GM23248 (cell line): ENCODE results near the gene MYPN. TPM values are rescaled to one million over a fixed set of nuclear protein-coding genes. Genes with fewer than 3 reads are reported as not detected.
"Not testable (repeated sequence)": the region's sequence is repeated elsewhere in the genome, so short reads cannot be mapped to it uniquely, and the experiment has no call there.

Source experiments
- DNase-seq: peaks from one replicate; pipeline ENCODE4 v3.0.0-alpha.2; 2015
- H2AFZ ChIP-seq: fragments of 200-600 bp; sonication (generic); 2 replicates; pipeline ENCODE4 v1.6.1; 2016; ENCODE audit warnings: antibody characterized with exemption
- H3F3A ChIP-seq: fragments of 200-600 bp; sonication (generic); 2 replicates; pipeline ENCODE4 v1.6.1; 2016; ENCODE audit warnings: mild to moderate bottlenecking, antibody characterized with exemption, mixed run types; ENCODE audit not compliant: insufficient read depth
- H3K27ac ChIP-seq: fragments of 200-600 bp; sonication (generic); 2 replicates; pipeline ENCODE4 v1.5.1; 2016; ENCODE audit warnings: mild to moderate bottlenecking
- H3K27me3 ChIP-seq: fragments of 200-600 bp; sonication (generic); replicated peaks from 2 replicates; pipeline ENCODE4 v1.6.1; 2016; ENCODE audit warnings: mild to moderate bottlenecking; ENCODE audit not compliant: insufficient read depth
- H3K36me3 ChIP-seq: fragments of 200-600 bp; sonication (generic); 2 replicates; pipeline ENCODE4 v1.6.1; 2016; ENCODE audit warnings: low read depth, mild to moderate bottlenecking
- H3K4me1 ChIP-seq: fragments of 200-600 bp; sonication (generic); 2 replicates; pipeline ENCODE4 v1.6.1; 2016; ENCODE audit warnings: mild to moderate bottlenecking; ENCODE audit not compliant: insufficient read depth
- H3K4me2 ChIP-seq: fragments of 200-600 bp; sonication (generic); one replicate; pipeline ENCODE4 v1.6.1; 2016; ENCODE audit warnings: mild to moderate bottlenecking; ENCODE audit not compliant: unreplicated experiment
- H3K4me3 ChIP-seq: fragments of 200-600 bp; sonication (generic); 2 replicates; pipeline ENCODE4 v1.5.1; 2016; ENCODE audit warnings: mild to moderate bottlenecking
- H3K79me2 ChIP-seq: fragments of 200-600 bp; sonication (generic); 2 replicates; pipeline ENCODE4 v1.6.1; 2016; ENCODE audit warnings: mild to moderate bottlenecking; ENCODE audit not compliant: insufficient read depth
- H3K9ac ChIP-seq: fragments of 200-600 bp; sonication (generic); 2 replicates; pipeline ENCODE4 v1.6.1; 2016; ENCODE audit warnings: mild to moderate bottlenecking
- H3K9me2 ChIP-seq: fragments of 200-600 bp; sonication (generic); 2 replicates; pipeline ENCODE4 v1.6.1; 2016; ENCODE audit warnings: mixed run types, mild to moderate bottlenecking, moderate library complexity; ENCODE audit not compliant: insufficient read depth
- H3K9me3 ChIP-seq: fragments of 200-600 bp; sonication (generic); one replicate; pipeline ENCODE4 v1.6.1; 2017; ENCODE audit warnings: low read depth
- H4K20me1 ChIP-seq: fragments of 200-600 bp; sonication (generic); 2 replicates; pipeline ENCODE4 v1.6.0; 2016; ENCODE audit not compliant: insufficient read depth
- EZH2 ChIP-seq: fragments of 200-600 bp; sonication (generic); IDR thresholded peaks from 2 replicates; pipeline ENCODE4 v1.6.1; 2018; ENCODE audit warnings: antibody characterized with exemption, mild to moderate bottlenecking; ENCODE audit not compliant: insufficient read depth, poor library complexity, severe bottlenecking
- EZH2phosphoT487 ChIP-seq: fragments of 200-600 bp; sonication (generic); IDR thresholded peaks from 2 replicates; pipeline ENCODE4 v1.6.1; 2018; ENCODE audit warnings: antibody characterized with exemption, moderate library complexity, mild to moderate bottlenecking, low read depth; ENCODE audit not compliant: insufficient read depth
- WGBS, 2 experiments: methylation state at CpG; one replicate each; pipeline ENCODE4 v1.1.6; 2015 to 2017; ENCODE audit warnings: low lambda C conversion rate in 2 of 2, low coverage in 1 of 2; ENCODE audit errors: missing lambda C conversion rate in 2 of 2; 5-methylcytosine and 5-hydroxymethylcytosine counted together
- in situ Hi-C: fragments of 300-500 bp; cut with MboI; formaldehyde crosslinking; loops from 2 replicates; pipeline ENCODE4 v1.15.0; 2020
- polyA plus RNA-seq: library from polyadenylated mRNA; unstranded; fragments of >200 nt; fragmentation: Nextera tagmentation; extraction: Ambion mirVana; gene quantifications from 2 replicates; pipeline ENCODE4 v1.2.1, GENCODE V29; 2016
- total RNA-seq: library from RNA; depleted of rRNA; stranded (reverse); fragments of >200 nt; shearing (Covaris generic); gene quantifications from 2 replicates; pipeline ENCODE4 v1.2.3, GENCODE V29; 2014

Gene MYPN
- total and polyA plus RNA-seq, 2 experiments from 2014 or later: 9.2 to 14.5 TPM

GRCh38 chr10:68153473-68154210 is 44.4 kb downstream of the MYPN start:
- peak overlapping the region; percentile 61 for H3K4me2 ChIP-seq
- no peaks in the 10 kb centered on the region for H4K20me1 ChIP-seq
- TF ChIP-seq EZH2phosphoT487: no peak
- TF ChIP-seq EZH2: no peak
- WGBS, 2 experiments: 10 to 12% methylated on average over 8 of the region's 8 CpGs
- H3K9me3 ChIP-seq: no peaks in the 10 kb centered on the region
- DNase-seq: peak; percentile 98
- H3K9ac ChIP-seq: peak overlapping the region; percentile 55
- no peaks in the 10 kb centered on the region for H3K27me3 ChIP-seq
- H3K9me2 ChIP-seq: no peaks in the 10 kb centered on the region
- no peak overlapping the region for H2AFZ ChIP-seq
- H3K4me1 ChIP-seq: peaks cover 46% of the 10 kb centered on the region
- peaks cover 71% of the 10 kb centered on the region for H3F3A ChIP-seq
- H3K79me2 ChIP-seq: no peaks in the 10 kb centered on the region
- H3K36me3 ChIP-seq: peaks cover 9% of the 10 kb centered on the region; the same call in 1 of the 2 replicates
- peak overlapping the region; percentile 87 for H3K27ac ChIP-seq
- in situ Hi-C loops: no loop called here
- no peak overlapping the region for H3K4me3 ChIP-seq

GRCh38 chr10:68154211-68154497 is 44.9 kb downstream of the MYPN start:
- peak overlapping the region; percentile 61 for H3K4me2 ChIP-seq
- no peaks in the 10 kb centered on the region for H3K9me3 ChIP-seq
- H3K4me1 ChIP-seq: peaks cover 46% of the 10 kb centered on the region
- H3K4me3 ChIP-seq: no peak overlapping the region
- H3K9me2 ChIP-seq: no peaks in the 10 kb centered on the region
- peak; percentile 22 for DNase-seq
- no peak for TF ChIP-seq EZH2
- TF ChIP-seq EZH2phosphoT487: no peak
- peaks cover 71% of the 10 kb centered on the region for H3F3A ChIP-seq
- no peak overlapping the region for H2AFZ ChIP-seq
- H3K27me3 ChIP-seq: no peaks in the 10 kb centered on the region
- H3K36me3 ChIP-seq: peaks cover 9% of the 10 kb centered on the region; the same call in 1 of the 2 replicates
- peak overlapping the region; percentile 55 for H3K9ac ChIP-seq
- H4K20me1 ChIP-seq: no peaks in the 10 kb centered on the region
- 46 to 56% methylated on average over 3 of the region's 3 CpGs for WGBS, 2 experiments
- in situ Hi-C loops: no loop called here
- peak overlapping the region; percentile 87 for H3K27ac ChIP-seq
- H3K79me2 ChIP-seq: no peaks in the 10 kb centered on the region

- peak overlapping the region; percentile 87 for H3K27ac ChIP-seq
- no peak overlapping the region for H2AFZ ChIP-seq
- H3K4me2 ChIP-seq: peak overlapping the region; percentile 57
- TF ChIP-seq EZH2 (no peak), EZH2phosphoT487 (no peak)
- in situ Hi-C loops: no loop called here
- H3F3A ChIP-seq: peaks cover 59% of the 10 kb centered on the region
- H3K27me3 ChIP-seq: no peaks in the 10 kb centered on the region
- DNase-seq: peak; percentile 75
- H3K9ac ChIP-seq: peak overlapping the region; percentile 55
- 8 to 14% methylated on average over 2 of the region's 2 CpGs for WGBS, 2 experiments
- peaks cover 46% of the 10 kb centered on the region for H3K4me1 ChIP-seq
- H3K36me3 ChIP-seq: 0 out of 2 replicates have a peak, but pooled peaks cover under 1% of the 10 kb centered on the region
- no peaks in the 10 kb centered on the region for H3K9me2 ChIP-seq
- H3K9me3 ChIP-seq: no peaks in the 10 kb centered on the region
- H3K4me3 ChIP-seq: no peak overlapping the region
- no peaks in the 10 kb centered on the region for H3K79me2 ChIP-seq
- no peaks in the 10 kb centered on the region for H4K20me1 ChIP-seq
Observed at GRCh38 chr10:68155615-68156210, 46.4 kb downstream of the MYPN start.

GRCh38 chr10:68156373-68157185 is 47.3 kb downstream of the MYPN start:
- in situ Hi-C loops: no loop called here
- Histone ChIP-seq H4K20me1 (no peaks in the 10 kb centered on the region), H3K27ac (peak overlapping the region; percentile 87), H3K4me2 (peak overlapping the region; percentile 57), H3K79me2 (no peaks in the 10 kb centered on the region), H3K9me3 (no peaks in the 10 kb centered on the region), H3K36me3 (0 out of 2 replicates have a peak, but pooled peaks cover 3% of the 10 kb centered on the region), H3K9ac (peak overlapping the region; percentile 55), H3K9me2 (no peaks in the 10 kb centered on the region), H3K4me1 (peaks cover 46% of the 10 kb centered on the region), H3K4me3 (peak overlapping the region; percentile 20; the same call in 1 of the 2 replicates), H3F3A (peaks cover 52% of the 10 kb centered on the region), H3K27me3 (no peaks in the 10 kb centered on the region), H2AFZ (peak overlapping the region; percentile 60)
- no peak for TF ChIP-seq EZH2
- no peak for TF ChIP-seq EZH2phosphoT487
- peak; percentile 84 for DNase-seq
- 19 to 24% methylated on average over 11 of the region's 11 CpGs for WGBS, 2 experiments

GRCh38 chr10:68157522-68157921 is 48.2 kb downstream of the MYPN start:
- H3K4me3 ChIP-seq, H3K36me3 ChIP-seq, in situ Hi-C loops, H4K20me1 ChIP-seq, H3K9me3 ChIP-seq, H3K27me3 ChIP-seq, H3K79me2 ChIP-seq, H3K9me2 ChIP-seq: not testable (repeated sequence)
- 53 to 59% methylated on average over 7 of the region's 7 CpGs for WGBS, 2 experiments
- Histone ChIP-seq H3K27ac (peak overlapping the region; percentile 87), H3K4me1 (peaks cover 46% of the 10 kb centered on the region), H2AFZ (peak overlapping the region; percentile 60), H3K4me2 (peak overlapping the region; percentile 57), H3F3A (peaks cover 42% of the 10 kb centered on the region), H3K9ac (0 out of 2 replicates have a peak overlapping the region, but pooled peaks have one; percentile 55)
- DNase-seq: peak; percentile 2
